IPS-15b (cell line): ENCODE results near the gene SPAG16.

Source experiments
- H3K27me3 ChIP-seq: one replicate; pipeline ENCODE4 v1.6.1; 2013; ENCODE audit warnings: low read length; ENCODE audit not compliant: control insufficient read depth, insufficient read depth
- H3K36me3 ChIP-seq: one replicate; pipeline ENCODE4 v1.6.1; 2013; ENCODE audit warnings: low read length; ENCODE audit not compliant: control insufficient read depth, insufficient read depth
- H3K4me1 ChIP-seq: one replicate; pipeline ENCODE4 v1.6.1; 2013; ENCODE audit warnings: mild to moderate bottlenecking, low read length; ENCODE audit not compliant: control insufficient read depth, insufficient read depth
- H3K4me3 ChIP-seq: one replicate; pipeline ENCODE4 v1.5.1; 2013; ENCODE audit warnings: low read depth, low read length
- H3K9ac ChIP-seq: one replicate; pipeline ENCODE4 v1.6.1; 2013; ENCODE audit warnings: low read depth, mild to moderate bottlenecking, low read length
- H3K9me3 ChIP-seq: one replicate; pipeline ENCODE4 v1.6.1; 2013; ENCODE audit warnings: mild to moderate bottlenecking, low read length; ENCODE audit not compliant: control insufficient read depth, insufficient read depth

The SPAG16 gene

GRCh38 chr2:214076527-214076926 lies 792.3 kb downstream of the SPAG16 start:
- Histone ChIP-seq H3K36me3 (no peaks in the 10 kb centered on the region), H3K9me3 (no peaks in the 10 kb centered on the region), H3K27me3 (no peaks in the 10 kb centered on the region), H3K4me3 (no peak overlapping the region), H3K4me1 (no peaks in the 10 kb centered on the region), H3K9ac (no peak overlapping the region)

GRCh38 chr2:214077727-214078126 lies 793.5 kb downstream of the SPAG16 start:
- Histone ChIP-seq H3K4me1 (no peaks in the 10 kb centered on the region), H3K4me3 (no peak overlapping the region), H3K27me3 (no peaks in the 10 kb centered on the region), H3K36me3 (no peaks in the 10 kb centered on the region), H3K9me3 (no peaks in the 10 kb centered on the region), H3K9ac (no peak overlapping the region)

GRCh38 chr2:214079032-214079431 lies 794.8 kb downstream of the SPAG16 start:
- Histone ChIP-seq H3K9ac (no peak overlapping the region), H3K36me3 (no peaks in the 10 kb centered on the region), H3K4me3 (no peak overlapping the region), H3K27me3 (no peaks in the 10 kb centered on the region), H3K9me3 (no peaks in the 10 kb centered on the region), H3K4me1 (no peaks in the 10 kb centered on the region)

GRCh38 chr2:214088536-214088935 lies 804.3 kb downstream of the SPAG16 start:
- no peaks in the 10 kb centered on the region for H3K9me3 ChIP-seq
- no peaks in the 10 kb centered on the region for H3K27me3 ChIP-seq
- no peaks in the 10 kb centered on the region for H3K36me3 ChIP-seq
- no peak overlapping the region for H3K9ac ChIP-seq
- H3K4me1 ChIP-seq: no peaks in the 10 kb centered on the region
- no peak overlapping the region for H3K4me3 ChIP-seq

GRCh38 chr2:214096208-214096715 lies 812.0 kb downstream of the SPAG16 start:
- H3K36me3 ChIP-seq: no peaks in the 10 kb centered on the region
- no peaks in the 10 kb centered on the region for H3K27me3 ChIP-seq
- H3K4me3 ChIP-seq: no peak overlapping the region
- no peaks in the 10 kb centered on the region for H3K4me1 ChIP-seq
- H3K9ac ChIP-seq: no peak overlapping the region
- no peaks in the 10 kb centered on the region for H3K9me3 ChIP-seq

- Histone ChIP-seq H3K4me3 (no peak overlapping the region), H3K27me3 (no peaks in the 10 kb centered on the region), H3K9me3 (no peaks in the 10 kb centered on the region), H3K36me3 (no peaks in the 10 kb centered on the region), H3K4me1 (no peaks in the 10 kb centered on the region), H3K9ac (no peak overlapping the region)
These were observed 814.5 kb downstream of the SPAG16 start for GRCh38 chr2:214098811-214099210.

- Histone ChIP-seq H3K4me1 (no peaks in the 10 kb centered on the region), H3K9ac (no peak overlapping the region), H3K9me3 (no peaks in the 10 kb centered on the region), H3K27me3 (no peaks in the 10 kb centered on the region), H3K36me3 (no peaks in the 10 kb centered on the region), H3K4me3 (no peak overlapping the region)
These were observed 816.2 kb downstream of the SPAG16 start for GRCh38 chr2:214100488-214100887.

GRCh38 chr2:214103276-214104001 lies 819.2 kb downstream of the SPAG16 start:
- no peak overlapping the region for H3K9ac ChIP-seq
- H3K27me3 ChIP-seq: no peaks in the 10 kb centered on the region
- no peak overlapping the region for H3K4me3 ChIP-seq
- no peaks in the 10 kb centered on the region for H3K36me3 ChIP-seq
- no peaks in the 10 kb centered on the region for H3K4me1 ChIP-seq
- no peaks in the 10 kb centered on the region for H3K9me3 ChIP-seq

GRCh38 chr2:214104219-214104618 lies 820.0 kb downstream of the SPAG16 start:
- Histone ChIP-seq H3K4me3 (no peak overlapping the region), H3K27me3 (no peaks in the 10 kb centered on the region), H3K4me1 (no peaks in the 10 kb centered on the region), H3K9ac (no peak overlapping the region), H3K36me3 (no peaks in the 10 kb centered on the region), H3K9me3 (no peaks in the 10 kb centered on the region)

GRCh38 chr2:214104967-214105366 lies 820.7 kb downstream of the SPAG16 start:
- no peaks in the 10 kb centered on the region for H3K36me3 ChIP-seq
- no peaks in the 10 kb centered on the region for H3K27me3 ChIP-seq
- no peaks in the 10 kb centered on the region for H3K4me1 ChIP-seq

GRCh38 chr2:214107726-214108125 lies 823.5 kb downstream of the SPAG16 start:
- no peaks in the 10 kb centered on the region for H3K36me3 ChIP-seq
- no peak overlapping the region for H3K4me3 ChIP-seq
- no peaks in the 10 kb centered on the region for H3K9me3 ChIP-seq
- no peaks in the 10 kb centered on the region for H3K4me1 ChIP-seq
- H3K9ac ChIP-seq: no peak overlapping the region
- H3K27me3 ChIP-seq: no peaks in the 10 kb centered on the region

More at GRCh38 chr2:214104967-214105366, 820.7 kb downstream of the SPAG16 start:
- Histone ChIP-seq H3K4me3 (no peak overlapping the region), H3K9me3 (no peaks in the 10 kb centered on the region), H3K9ac (no peak overlapping the region)

GRCh38 chr2:214108598-214108997 lies 824.3 kb downstream of the SPAG16 start:
- no peak overlapping the region for H3K9ac ChIP-seq
- H3K4me3 ChIP-seq: no peak overlapping the region
- H3K36me3 ChIP-seq: no peaks in the 10 kb centered on the region
- H3K27me3 ChIP-seq: no peaks in the 10 kb centered on the region
- no peaks in the 10 kb centered on the region for H3K9me3 ChIP-seq
- H3K4me1 ChIP-seq: no peaks in the 10 kb centered on the region
